Measurements from ENCODE around the gene TNPO3. TPM values are rescaled to one million over a fixed set of nuclear protein-coding genes. Genes with fewer than 3 reads are reported as not detected.
A peak's percentile ranks its signal among the peaks of the same experiment; 100 is the strongest.

Gene TNPO3
- total and polyA plus RNA-seq, 2 donors, result 25.7 to 45.9 TPM

GRCh38 chr7:128910569-128910945 lies 144.4 kb downstream of the TNPO3 start, which contains the start of gene KCP:
Gene KCP, minus strand, starts transcription at chr7:128910709. Its CDS starts 33 bp downstream, at chr7:128910676.
- H3K4me3 ChIP-seq (ENCODE audit: low read depth, low read length), result peak within 1 kb of the TSS; percentile 23
- no peak for DNase-seq (ENCODE audit: extremely low spot score)
- no peaks in the 10 kb centered on the region for H3K36me3 ChIP-seq (ENCODE audit: insufficient read depth)
- WGBS, result 26% methylated on average over 34 of the region's 34 CpGs
- H3K4me1 ChIP-seq (ENCODE audit: insufficient read depth), result no peaks in the 10 kb centered on the region
- H3K27ac ChIP-seq (ENCODE audit: low read depth), result no peak within 1 kb of the TSS

DNA sequence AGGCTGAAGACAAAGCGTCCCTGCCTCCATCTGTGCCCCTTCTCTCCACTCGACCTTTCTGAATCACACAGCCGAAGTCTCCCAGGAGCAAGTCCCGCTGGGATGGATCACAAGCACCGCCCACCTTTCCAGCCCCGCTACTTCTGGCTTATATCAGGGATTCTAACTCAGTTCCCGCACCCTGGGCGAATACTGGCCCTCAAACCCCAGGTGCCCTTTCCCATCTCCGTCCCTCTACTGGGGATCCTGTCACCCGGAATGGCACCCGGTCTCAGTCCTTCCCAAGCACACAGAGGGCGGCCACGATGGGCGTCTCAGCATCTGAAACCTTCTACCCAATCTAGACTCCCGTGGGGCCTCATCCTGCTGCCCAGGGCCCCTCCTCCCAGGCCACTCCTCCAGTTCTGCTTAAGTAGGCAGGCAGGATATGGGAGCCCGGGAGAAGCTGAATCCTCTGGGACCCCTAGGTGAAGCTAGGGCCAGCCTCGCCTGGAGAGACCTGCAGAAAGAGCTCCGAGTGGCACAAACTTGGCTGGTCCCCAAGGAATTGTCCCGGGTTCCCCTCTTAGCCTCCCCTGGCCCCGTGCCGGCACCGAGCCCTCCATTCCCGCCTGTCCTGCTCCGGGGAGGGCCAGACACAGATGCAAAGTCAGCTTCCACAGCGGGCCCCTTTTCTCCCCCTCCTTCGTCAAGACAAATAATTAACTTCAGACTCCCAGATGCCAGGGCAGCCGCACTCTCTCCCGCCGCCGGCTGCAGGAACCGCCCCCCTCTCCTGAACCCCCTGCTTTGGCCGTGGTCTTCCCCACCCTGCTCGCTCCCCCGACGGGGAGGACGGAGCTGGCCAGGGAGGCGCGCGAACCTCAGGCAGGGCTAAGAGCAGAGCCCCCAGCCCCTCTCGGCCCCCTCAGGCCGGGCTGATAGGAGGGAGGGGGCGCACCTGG lies 145.0 kb downstream of the TNPO3 start:
- peak overlapping the region; percentile 23 for H3K4me3 ChIP-seq (ENCODE audit: low read depth, low read length)

DNA sequence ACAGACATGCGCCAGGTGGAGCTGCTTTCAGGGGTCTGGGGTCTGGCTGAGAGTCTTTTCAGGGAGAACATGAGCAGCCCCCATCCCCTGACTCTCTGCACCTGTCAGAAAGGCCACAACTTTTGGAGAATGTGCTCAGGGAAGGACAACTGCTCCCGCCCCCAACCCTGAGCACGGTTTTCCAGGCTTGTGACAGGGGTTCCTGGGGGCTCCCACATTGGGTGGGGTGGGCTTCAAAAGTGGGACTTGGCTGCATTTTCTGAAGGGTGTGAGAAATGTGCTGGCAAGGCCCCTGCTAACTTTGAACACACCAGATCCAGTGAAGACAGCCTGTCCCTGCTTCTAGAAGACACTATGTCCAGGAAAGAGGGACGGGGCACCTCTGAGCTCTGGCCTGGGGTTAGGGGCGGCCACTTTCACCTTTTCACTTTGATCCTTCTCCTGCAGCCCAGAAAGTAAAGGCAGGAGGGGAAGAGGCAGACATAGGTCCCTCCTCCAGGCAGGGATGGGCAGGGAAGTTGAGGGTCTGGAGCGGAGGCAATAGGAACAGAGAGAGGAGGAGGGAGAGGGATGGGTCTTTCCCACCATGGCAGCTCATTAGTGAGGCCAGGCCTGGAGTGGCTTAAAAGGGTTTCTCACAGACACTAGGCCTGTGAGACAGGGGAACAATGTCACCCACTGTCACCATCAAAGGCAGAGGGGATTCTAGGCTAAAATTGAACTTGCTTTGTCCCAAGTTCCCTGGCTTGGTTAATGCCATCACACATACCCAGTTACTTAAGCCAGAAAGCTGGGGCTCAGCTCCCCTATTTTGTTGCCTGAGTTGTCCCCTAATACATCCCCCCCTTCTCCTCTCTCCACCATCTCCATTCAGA lies 145.9 kb downstream of the TNPO3 start:
- Histone ChIP-seq H3K4me1 (ENCODE audit: insufficient read depth) (no peaks in the 10 kb centered on the region), H3K4me3 (ENCODE audit: low read depth, low read length) (no peak overlapping the region), H3K36me3 (ENCODE audit: insufficient read depth) (no peaks in the 10 kb centered on the region), H3K27ac (ENCODE audit: low read depth) (no peak overlapping the region)
- DNase-seq (ENCODE audit: extremely low spot score), result no peak
- 91% methylated on average over 6 of the region's 6 CpGs for WGBS

More for the DNA sequence above, 145.0 kb downstream of the TNPO3 start:
- Histone ChIP-seq H3K27ac (ENCODE audit: low read depth) (no peak overlapping the region), H3K4me1 (ENCODE audit: insufficient read depth) (no peaks in the 10 kb centered on the region), H3K36me3 (ENCODE audit: insufficient read depth) (no peaks in the 10 kb centered on the region)
- 7% methylated on average over 42 of the region's 42 CpGs for WGBS
- DNase-seq (ENCODE audit: extremely low spot score), result no peak

DNA sequence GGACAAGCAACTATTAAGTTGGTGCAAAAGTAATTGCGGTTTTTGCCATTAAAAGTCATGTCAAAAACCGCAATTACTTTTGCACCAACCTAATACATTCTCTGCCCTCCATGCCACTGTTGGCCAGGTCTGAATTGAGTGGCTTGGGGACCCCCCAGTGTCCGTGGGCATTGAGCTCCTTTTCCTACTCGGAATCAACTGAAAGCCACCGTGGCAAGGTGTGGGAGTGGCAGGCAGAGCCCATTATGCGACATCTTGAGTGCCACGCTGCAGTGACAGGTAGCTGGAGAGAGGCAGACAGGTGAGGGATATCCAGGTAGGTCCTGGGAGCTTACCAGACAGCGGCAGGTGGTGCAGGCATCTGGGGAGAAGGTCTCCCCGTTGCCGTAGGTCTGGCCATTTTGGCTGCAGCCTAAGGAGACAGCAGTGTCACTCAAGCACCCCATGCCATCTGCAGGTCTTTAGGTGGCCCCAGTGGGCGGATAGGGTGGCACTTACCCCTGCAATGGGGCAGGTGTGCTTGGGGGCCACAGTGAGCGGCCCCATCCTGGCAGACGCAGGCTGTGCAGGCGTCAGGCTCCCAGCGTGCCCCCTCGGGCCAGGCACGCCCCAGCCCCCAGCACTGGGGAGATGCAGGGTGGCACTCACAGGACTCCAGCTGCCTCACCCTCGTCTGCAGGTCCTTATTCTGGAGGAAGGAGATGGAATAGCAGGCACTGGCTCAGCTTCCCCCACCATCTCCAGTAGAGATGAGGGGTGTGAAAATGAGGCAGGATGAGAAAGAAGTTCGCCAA lies 147.9 kb downstream of the TNPO3 start:
- WGBS, result 92% methylated on average over 19 of the region's 19 CpGs
- Histone ChIP-seq H3K36me3 (ENCODE audit: insufficient read depth) (no peaks in the 10 kb centered on the region), H3K27ac (ENCODE audit: low read depth) (no peak overlapping the region), H3K4me1 (ENCODE audit: insufficient read depth) (no peaks in the 10 kb centered on the region), H3K4me3 (ENCODE audit: low read depth, low read length) (no peak overlapping the region)
- no peak for DNase-seq (ENCODE audit: extremely low spot score)

DNA sequence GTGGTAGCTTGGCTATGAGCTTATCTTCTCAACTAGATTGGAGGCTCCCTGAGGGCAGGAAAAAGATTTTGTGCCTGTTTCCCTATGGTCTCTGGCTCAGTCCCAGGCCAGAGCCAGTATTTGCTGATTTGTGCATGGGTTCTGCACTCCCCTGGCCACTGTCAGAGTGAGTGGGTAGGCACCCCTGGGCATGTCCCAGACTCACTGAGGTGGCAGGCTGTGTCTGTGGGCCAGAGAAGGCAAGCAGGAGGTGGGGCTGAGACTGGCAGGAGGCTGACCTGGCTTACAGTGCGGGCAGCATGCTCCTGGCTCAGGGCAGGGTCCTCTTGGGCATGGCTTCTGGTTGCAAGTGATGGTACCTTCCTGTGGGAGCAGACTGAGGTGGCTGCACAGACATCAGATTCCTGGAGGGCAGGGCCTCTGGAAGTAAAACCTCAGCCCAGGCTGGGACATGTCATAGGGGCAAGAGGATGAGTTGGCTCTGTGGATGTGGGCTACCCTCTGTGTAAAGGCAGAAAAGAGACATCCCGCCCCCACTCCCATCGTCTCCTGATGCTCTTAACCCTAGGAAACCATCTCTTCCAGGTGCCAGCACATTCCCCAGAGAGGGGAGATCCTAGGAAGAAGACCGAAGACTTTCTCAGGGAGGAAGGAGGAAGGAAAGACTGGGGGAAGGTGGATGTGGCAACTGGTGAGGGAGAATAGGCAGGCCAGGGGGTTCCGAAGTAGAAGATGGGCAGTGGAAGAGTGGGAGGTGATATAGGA lies 148.7 kb downstream of the TNPO3 start:
- Histone ChIP-seq H3K4me3 (ENCODE audit: low read depth, low read length) (no peak overlapping the region), H3K36me3 (ENCODE audit: insufficient read depth) (no peaks in the 10 kb centered on the region), H3K4me1 (ENCODE audit: insufficient read depth) (no peaks in the 10 kb centered on the region), H3K27ac (ENCODE audit: low read depth) (no peak overlapping the region)
- no peak for DNase-seq (ENCODE audit: extremely low spot score)
- WGBS, result 93% methylated on average over 5 of the region's 5 CpGs

GRCh38 chr7:128904381-128905197 lies 150.3 kb downstream of the TNPO3 start:
- WGBS, result 46% methylated on average over 8 of the region's 8 CpGs
- no peaks in the 10 kb centered on the region for H3K4me1 ChIP-seq (ENCODE audit: insufficient read depth)
- no peak for DNase-seq (ENCODE audit: extremely low spot score)
- H3K36me3 ChIP-seq (ENCODE audit: insufficient read depth), result no peaks in the 10 kb centered on the region
- H3K27ac ChIP-seq (ENCODE audit: low read depth), result no peak overlapping the region
- no peak overlapping the region for H3K4me3 ChIP-seq (ENCODE audit: low read depth, low read length)

Small RNA genes lying within 50 kb of the gene (small RNA-seq; reads per million reads assigned to genes)
- gene RN7SL306P, result not detected

Other genes starting within 250 kb of the TNPO3 start
- 136 TPM for gene FLNC, start 224.7 kb downstream of the TNPO3 start, total RNA-seq
- gene FLNC, start 224.7 kb downstream of the TNPO3 start, polyA plus RNA-seq, result 336 TPM
- gene ATP6V1F, start 192.3 kb downstream of the TNPO3 start, total RNA-seq, result 38.2 TPM
- 183 TPM for gene ATP6V1F, start 192.3 kb downstream of the TNPO3 start, polyA plus RNA-seq
- 1.4 TPM for gene KCP, start 144.4 kb downstream of the TNPO3 start, total RNA-seq
- gene KCP, start 144.4 kb downstream of the TNPO3 start, polyA plus RNA-seq, result 0.42 TPM
- 5.3 TPM for gene IRF5, start 117.2 kb downstream of the TNPO3 start, total RNA-seq
- 5.0 TPM for gene IRF5, start 117.2 kb downstream of the TNPO3 start, polyA plus RNA-seq
- 9.5 TPM for gene TSPAN33, start 89.6 kb upstream of the TNPO3 start, total RNA-seq
- 15.6 TPM for gene TSPAN33, start 89.6 kb upstream of the TNPO3 start, polyA plus RNA-seq
- gene SMO, start 133.5 kb upstream of the TNPO3 start, total RNA-seq, result 35.2 TPM
- 16.7 TPM for gene SMO, start 133.5 kb upstream of the TNPO3 start, polyA plus RNA-seq
- 20.3 TPM for gene AHCYL2, start 169.9 kb upstream of the TNPO3 start, total RNA-seq
- gene AHCYL2, start 169.9 kb upstream of the TNPO3 start, polyA plus RNA-seq, result 9.0 TPM